OCI-LY7 (cell line): ENCODE data around the gene NOD2. TPM values are rescaled to one million over a fixed set of nuclear protein-coding genes. Genes with fewer than 3 reads are reported as not detected.

Source experiments
- BruUV-seq: library from RNA; stranded (reverse); fragments of 400-500 nt; replicated peaks from 2 replicates; lab custom pipeline; 2021; lab: Mats Ljungman, UMichigan
- CTCF ChIA-PET: fragments of 300-600 bp; sonication (Branson Sonifier 250); formaldehyde crosslinking; loops from one replicate; lab custom pipeline; 2022; ENCODE audit warnings: antibody characterized with exemption; ENCODE audit not compliant: unreplicated experiment; lab: Charles Lee
- POLR2A ChIA-PET: fragments of 300-600 bp; sonication (Branson Sonifier 250); formaldehyde crosslinking; loops from one replicate; lab custom pipeline; 2022; ENCODE audit warnings: antibody characterized with exemption; lab: Charles Lee
- DNase-seq: peaks from one replicate; pipeline ENCODE4 v3.0.0-alpha.2; 2015; ENCODE audit warnings: low spot score
- H2AFZ ChIP-seq: fragments of 200-600 bp; sonication (generic), shearing (Covaris generic); 2 replicates; pipeline ENCODE4 v1.6.1; 2014; ENCODE audit warnings: mild to moderate bottlenecking, antibody characterized with exemption, low read length, moderate library complexity
- H3K27ac ChIP-seq: fragments of 200-600 bp; sonication (generic); 2 replicates; pipeline ENCODE4 v1.5.1; 2014; ENCODE audit warnings: mixed run types, low read depth, mild to moderate bottlenecking, moderate library complexity, low read length, inconsistent platforms; ENCODE audit not compliant: poor library complexity, severe bottlenecking
- H3K36me3 ChIP-seq: fragments of 200-600 bp; sonication (generic); 2 replicates; pipeline ENCODE4 v1.6.1; 2014; ENCODE audit warnings: mild to moderate bottlenecking, antibody characterized with exemption, low read length, moderate library complexity, mixed read lengths; ENCODE audit not compliant: insufficient read depth
- H3K4me1 ChIP-seq: fragments of 200-600 bp; sonication (generic); 2 replicates; pipeline ENCODE4 v1.5.1; 2014; ENCODE audit warnings: mild to moderate bottlenecking, low read length; ENCODE audit not compliant: insufficient read depth, poor library complexity, severe bottlenecking
- H3K4me2 ChIP-seq: fragments of 200-600 bp; sonication (generic); 2 replicates; pipeline ENCODE4 v1.6.1; 2014; ENCODE audit warnings: mild to moderate bottlenecking, low read length
- H3K4me3 ChIP-seq: fragments of 200-600 bp; sonication (generic); 2 replicates; pipeline ENCODE4 v1.5.1; 2014; ENCODE audit warnings: mild to moderate bottlenecking, low read depth, low read length; ENCODE audit not compliant: poor library complexity, severe bottlenecking
- H3K79me2 ChIP-seq: fragments of 200-600 bp; sonication (generic); 2 replicates; pipeline ENCODE4 v1.6.1; 2016; ENCODE audit warnings: low read depth, mild to moderate bottlenecking, low read length, moderate library complexity, mixed read lengths; ENCODE audit not compliant: insufficient read depth
- H3K9me2 ChIP-seq: fragments of 200-600 bp; sonication (generic); 2 replicates; pipeline ENCODE4 v1.6.1; 2016; ENCODE audit warnings: mild to moderate bottlenecking, low read length, mixed read lengths; ENCODE audit not compliant: insufficient read depth
- H3K9me3 ChIP-seq: fragments of 200-600 bp; sonication (generic); 2 replicates; pipeline ENCODE4 v1.6.1; 2014; ENCODE audit warnings: mild to moderate bottlenecking, mixed run types, low read length, mixed read lengths
- H4K20me1 ChIP-seq: fragments of 200-600 bp; sonication (generic); 2 replicates; pipeline ENCODE4 v1.6.1; 2014; ENCODE audit warnings: mild to moderate bottlenecking, antibody characterized with exemption, low read length, moderate library complexity, mixed read lengths; ENCODE audit not compliant: insufficient read depth
- EZH2phosphoT487 ChIP-seq: fragments of 200-600 bp; sonication (generic); IDR thresholded peaks from 2 replicates; pipeline ENCODE4 v1.6.1; 2018; ENCODE audit warnings: low read depth, borderline replicate concordance, mild to moderate bottlenecking, mixed run types, antibody characterized with exemption, low read length, moderate library complexity, mixed read lengths
- intact Hi-C: fragments of 100-400 bp; cut with micrococcal nuclease; formaldehyde crosslinking; loops from one replicate; pipeline ENCODE4 v1.10.0; 2022; ENCODE audit not compliant: unreplicated experiment
- total RNA-seq, 2 experiments: library from RNA; depleted of rRNA in 1 of 2; stranded (reverse); fragments of >200 nt in 1 of 2; shearing (Covaris generic) in 1 of 2; gene quantifications; 2 replicates each; pipeline ENCODE4 v1.2.3, GENCODE V29; 2014 to 2022
- TF ChIP-seq, protein P1 (sequence below): fragments of 200-600 bp; sonication (generic); conservative IDR thresholded peaks from 2 replicates; pipeline ENCODE4 v1.5.1; 2014; ENCODE audit warnings: mild to moderate bottlenecking, antibody characterized with exemption, low read length, moderate library complexity, mixed read lengths

Gene NOD2
- total RNA-seq, 2 experiments from 2014 or later, result not detected

DNA sequence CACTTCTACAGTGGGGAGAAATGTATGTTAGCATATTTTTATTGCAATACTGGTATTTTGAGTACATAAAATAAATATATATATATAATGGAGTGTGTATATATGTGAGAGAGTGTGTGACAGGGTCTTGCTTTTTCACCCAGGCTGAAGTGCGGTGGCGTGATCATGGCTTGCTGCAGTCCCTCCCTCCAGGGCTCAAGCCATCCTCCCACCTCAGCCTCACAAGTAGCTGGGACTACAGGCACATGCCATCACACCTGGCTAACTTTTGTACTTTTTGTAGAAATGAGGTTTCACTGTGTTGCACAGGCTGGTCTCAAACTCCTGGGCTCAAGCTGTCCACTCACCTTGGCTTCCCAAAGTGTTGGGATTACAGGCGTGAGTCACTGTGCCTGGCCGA, 52.5 kb downstream of the NOD2 start:
- ChIA-PET POLR2A (interaction anchor here (0.6 kb wide), 1 partner anchor 521 kb away, joined by 3 read pairs; no protein-coding TSS in a partner anchor), CTCF (no interaction called here)
- Histone ChIP-seq H4K20me1 (no peaks in the 10 kb centered on the region), H3K9me3 (no peaks in the 10 kb centered on the region), H3K36me3 (no peaks in the 10 kb centered on the region), H3K4me1 (peaks cover 12% of the 10 kb centered on the region), H2AFZ (no peak overlapping the region), H3K79me2 (no peaks in the 10 kb centered on the region), H3K4me3 (no peak overlapping the region), H3K27ac (no peak overlapping the region), H3K9me2 (no peaks in the 10 kb centered on the region), H3K4me2 (no peak overlapping the region)
- intact Hi-C loops, result loop anchor here (5.0 to 10.0 kb wide), 2 partner anchors 74 to 201 kb away; partner anchors contain the start of gene NKD1
- DNase-seq, result no peak
- no TSS peak for BruUV-seq
- no peak for TF ChIP-seq EZH2phosphoT487
- TF ChIP-seq, protein P1, sequence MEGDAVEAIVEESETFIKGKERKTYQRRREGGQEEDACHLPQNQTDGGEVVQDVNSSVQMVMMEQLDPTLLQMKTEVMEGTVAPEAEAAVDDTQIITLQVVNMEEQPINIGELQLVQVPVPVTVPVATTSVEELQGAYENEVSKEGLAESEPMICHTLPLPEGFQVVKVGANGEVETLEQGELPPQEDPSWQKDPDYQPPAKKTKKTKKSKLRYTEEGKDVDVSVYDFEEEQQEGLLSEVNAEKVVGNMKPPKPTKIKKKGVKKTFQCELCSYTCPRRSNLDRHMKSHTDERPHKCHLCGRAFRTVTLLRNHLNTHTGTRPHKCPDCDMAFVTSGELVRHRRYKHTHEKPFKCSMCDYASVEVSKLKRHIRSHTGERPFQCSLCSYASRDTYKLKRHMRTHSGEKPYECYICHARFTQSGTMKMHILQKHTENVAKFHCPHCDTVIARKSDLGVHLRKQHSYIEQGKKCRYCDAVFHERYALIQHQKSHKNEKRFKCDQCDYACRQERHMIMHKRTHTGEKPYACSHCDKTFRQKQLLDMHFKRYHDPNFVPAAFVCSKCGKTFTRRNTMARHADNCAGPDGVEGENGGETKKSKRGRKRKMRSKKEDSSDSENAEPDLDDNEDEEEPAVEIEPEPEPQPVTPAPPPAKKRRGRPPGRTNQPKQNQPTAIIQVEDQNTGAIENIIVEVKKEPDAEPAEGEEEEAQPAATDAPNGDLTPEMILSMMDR, result no peak

DNA sequence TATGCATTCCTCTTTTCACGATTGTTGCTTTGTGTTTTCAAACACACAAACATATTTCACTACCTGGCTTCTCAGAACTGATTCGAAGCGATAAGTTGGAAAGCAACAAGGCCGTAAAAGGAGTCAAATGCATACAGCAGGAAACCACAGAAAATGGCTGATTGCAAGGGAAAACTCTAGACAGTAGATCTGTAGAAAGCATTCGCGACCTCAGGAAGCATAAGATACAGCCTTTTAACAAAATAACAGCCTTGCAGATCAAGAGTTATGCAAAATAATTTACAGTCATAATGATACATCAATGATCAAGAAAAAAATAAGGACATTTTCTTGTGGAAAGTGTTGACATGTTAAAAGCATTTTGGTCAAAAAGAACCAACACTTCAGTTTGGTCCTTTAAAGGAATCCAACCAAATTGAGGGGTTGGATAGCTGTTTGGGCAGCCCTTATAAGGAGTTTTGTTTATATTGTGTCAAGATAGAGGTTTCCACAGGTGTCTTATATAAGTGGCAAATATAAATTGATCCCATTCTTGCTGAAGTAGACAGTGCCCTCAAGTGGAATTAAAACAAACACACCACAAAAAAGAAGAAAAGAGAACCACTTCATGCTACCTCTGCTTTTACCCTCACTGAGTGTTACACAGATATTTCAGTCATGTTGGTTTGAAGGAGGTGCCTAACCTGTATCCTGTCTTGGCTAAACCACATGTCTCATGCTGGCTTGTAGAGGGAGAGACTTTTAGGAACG, 54.0 kb downstream of the NOD2 start:
- H4K20me1 ChIP-seq, result no peaks in the 10 kb centered on the region
- H3K4me1 ChIP-seq, result peaks cover 6% of the 10 kb centered on the region
- intact Hi-C loops, result loop anchor here (5.0 to 10.0 kb wide), 2 partner anchors 75 to 203 kb away; partner anchors contain the start of gene NKD1
- ChIA-PET POLR2A (no interaction called here), CTCF (no interaction called here)
- H2AFZ ChIP-seq, result 0 out of 2 replicates have a peak overlapping the region, but pooled peaks have one; percentile 7
- DNase-seq, result peak; percentile 36
- no peak overlapping the region for H3K4me2 ChIP-seq
- H3K36me3 ChIP-seq, result no peaks in the 10 kb centered on the region
- no TSS peak for BruUV-seq
- no peak overlapping the region for H3K4me3 ChIP-seq
- no peaks in the 10 kb centered on the region for H3K9me2 ChIP-seq
- H3K9me3 ChIP-seq, result no peaks in the 10 kb centered on the region
- no peak overlapping the region for H3K27ac ChIP-seq
- TF ChIP-seq, protein P1, result peak; percentile 74
- TF ChIP-seq EZH2phosphoT487, result no peak
- H3K79me2 ChIP-seq, result no peaks in the 10 kb centered on the region

DNA sequence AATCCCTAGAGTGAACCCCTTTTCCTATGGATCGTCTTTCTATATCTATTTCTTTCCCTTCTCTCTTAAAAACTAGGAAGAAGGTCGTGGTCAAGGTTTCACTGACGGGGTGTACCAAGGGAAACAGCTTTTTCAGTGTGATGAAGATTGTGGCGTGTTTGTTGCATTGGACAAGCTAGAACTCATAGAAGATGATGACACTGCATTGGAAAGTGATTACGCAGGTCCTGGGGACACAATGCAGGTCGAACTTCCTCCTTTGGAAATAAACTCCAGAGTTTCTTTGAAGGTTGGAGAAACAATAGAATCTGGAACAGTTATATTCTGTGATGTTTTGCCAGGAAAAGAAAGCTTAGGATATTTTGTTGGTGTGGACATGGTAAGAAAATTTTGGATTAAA, 58.1 kb downstream of the NOD2 start:
- H3K4me3 ChIP-seq, result no peak overlapping the region
- H4K20me1 ChIP-seq, result no peaks in the 10 kb centered on the region
- H3K27ac ChIP-seq, result no peak overlapping the region
- H2AFZ ChIP-seq, result no peak overlapping the region
- DNase-seq, result no peak
- intact Hi-C loops, result no loop called here
- H3K4me1 ChIP-seq, result no peaks in the 10 kb centered on the region
- no TSS peak for BruUV-seq
- H3K9me2 ChIP-seq, result no peaks in the 10 kb centered on the region
- TF ChIP-seq, protein P1, result no peak
- TF ChIP-seq EZH2phosphoT487, result no peak
- CTCF ChIA-PET, result interaction anchor here (0.5 kb wide), 1 partner anchor 15 kb away, joined by 3 read pairs; no protein-coding TSS in a partner anchor
- peaks cover 5% of the 10 kb centered on the region; the same call in 1 of the 2 replicates for H3K36me3 ChIP-seq
- H3K9me3 ChIP-seq, result no peaks in the 10 kb centered on the region
- H3K4me2 ChIP-seq, result no peak overlapping the region
- H3K79me2 ChIP-seq, result no peaks in the 10 kb centered on the region
- POLR2A ChIA-PET, result no interaction called here
